C4-2B (cell line): Measurements from ENCODE around the gene JPT1.

Experiments used
- ZFX ChIP-seq: fragments of 450-650 bp; IDR thresholded peaks from 2 replicates; pipeline ENCODE4 v1.6.1; 2017
- TF ChIP-seq, protein P1 (sequence below): fragments of 450-650 bp; conservative IDR thresholded peaks from 2 replicates; pipeline ENCODE4 v1.5.1; 2017; ENCODE audit warnings: mild to moderate bottlenecking

DNA sequence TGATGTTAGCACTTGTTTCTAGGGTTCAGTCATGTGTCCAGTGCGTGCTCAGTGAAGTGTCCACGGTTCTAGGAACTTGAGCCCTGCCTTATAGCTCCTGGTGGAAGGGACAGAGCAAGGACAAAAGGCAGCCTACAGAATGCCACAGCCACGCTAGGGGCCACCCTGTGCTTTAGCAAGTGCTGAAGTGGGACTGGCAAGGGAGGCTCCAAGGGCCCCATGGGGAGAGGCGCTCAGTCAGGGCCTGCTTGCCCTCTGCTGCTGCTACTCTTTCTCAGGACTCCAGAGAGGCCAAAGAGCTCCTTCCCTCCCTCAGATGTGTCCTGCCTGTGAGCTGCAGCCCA lies 29.5 kb downstream of the JPT1 start:
- TF ChIP-seq, protein P1, sequence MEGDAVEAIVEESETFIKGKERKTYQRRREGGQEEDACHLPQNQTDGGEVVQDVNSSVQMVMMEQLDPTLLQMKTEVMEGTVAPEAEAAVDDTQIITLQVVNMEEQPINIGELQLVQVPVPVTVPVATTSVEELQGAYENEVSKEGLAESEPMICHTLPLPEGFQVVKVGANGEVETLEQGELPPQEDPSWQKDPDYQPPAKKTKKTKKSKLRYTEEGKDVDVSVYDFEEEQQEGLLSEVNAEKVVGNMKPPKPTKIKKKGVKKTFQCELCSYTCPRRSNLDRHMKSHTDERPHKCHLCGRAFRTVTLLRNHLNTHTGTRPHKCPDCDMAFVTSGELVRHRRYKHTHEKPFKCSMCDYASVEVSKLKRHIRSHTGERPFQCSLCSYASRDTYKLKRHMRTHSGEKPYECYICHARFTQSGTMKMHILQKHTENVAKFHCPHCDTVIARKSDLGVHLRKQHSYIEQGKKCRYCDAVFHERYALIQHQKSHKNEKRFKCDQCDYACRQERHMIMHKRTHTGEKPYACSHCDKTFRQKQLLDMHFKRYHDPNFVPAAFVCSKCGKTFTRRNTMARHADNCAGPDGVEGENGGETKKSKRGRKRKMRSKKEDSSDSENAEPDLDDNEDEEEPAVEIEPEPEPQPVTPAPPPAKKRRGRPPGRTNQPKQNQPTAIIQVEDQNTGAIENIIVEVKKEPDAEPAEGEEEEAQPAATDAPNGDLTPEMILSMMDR = no peak
- TF ChIP-seq ZFX = no peak
